Measurements from ENCODE around the gene PHACTR1.

PHACTR1 gene

GRCh38 chr6:13175759-13176158 lies 459.2 kb downstream of the PHACTR1 start:
- in situ Hi-C loops (cut with HindIII; ENCODE audit: low sequenced_read_pairs): no loop called here

GRCh38 chr6:13177664-13178063 lies 461.1 kb downstream of the PHACTR1 start:
- in situ Hi-C loops (cut with HindIII; ENCODE audit: low sequenced_read_pairs): no loop called here

GRCh38 chr6:13178107-13178506 lies 461.5 kb downstream of the PHACTR1 start:
- in situ Hi-C loops (cut with HindIII; ENCODE audit: low sequenced_read_pairs): no loop called here

- in situ Hi-C loops (cut with HindIII; ENCODE audit: low sequenced_read_pairs): no loop called here
Observed at GRCh38 chr6:13180538-13180937, 464.0 kb downstream of the PHACTR1 start.

- in situ Hi-C loops (cut with HindIII; ENCODE audit: low sequenced_read_pairs): no loop called here
Observed at GRCh38 chr6:13181393-13181792, 464.8 kb downstream of the PHACTR1 start.

- in situ Hi-C loops (cut with HindIII; ENCODE audit: low sequenced_read_pairs): no loop called here
Observed at GRCh38 chr6:13183415-13184088, 467.0 kb downstream of the PHACTR1 start.

- in situ Hi-C loops (cut with HindIII; ENCODE audit: low sequenced_read_pairs): no loop called here
Observed at GRCh38 chr6:13184089-13184468, 467.5 kb downstream of the PHACTR1 start.

GRCh38 chr6:13184547-13184946 lies 468.0 kb downstream of the PHACTR1 start:
- in situ Hi-C loops (cut with HindIII; ENCODE audit: low sequenced_read_pairs): no loop called here

GRCh38 chr6:13186861-13187260 lies 470.3 kb downstream of the PHACTR1 start:
- in situ Hi-C loops (cut with HindIII; ENCODE audit: low sequenced_read_pairs): no loop called here

- in situ Hi-C loops (cut with HindIII; ENCODE audit: low sequenced_read_pairs): no loop called here
Observed at GRCh38 chr6:13187692-13188091, 471.1 kb downstream of the PHACTR1 start.

- in situ Hi-C loops (cut with HindIII; ENCODE audit: low sequenced_read_pairs): no loop called here
Observed at GRCh38 chr6:13188306-13188705, 471.7 kb downstream of the PHACTR1 start.

GRCh38 chr6:13189710-13190109 lies 473.1 kb downstream of the PHACTR1 start:
- in situ Hi-C loops (cut with HindIII; ENCODE audit: low sequenced_read_pairs): no loop called here

GRCh38 chr6:13190376-13190775 lies 473.8 kb downstream of the PHACTR1 start:
- in situ Hi-C loops (cut with HindIII; ENCODE audit: low sequenced_read_pairs): no loop called here

- in situ Hi-C loops (cut with HindIII; ENCODE audit: low sequenced_read_pairs): no loop called here
Observed at GRCh38 chr6:13191461-13191860, 474.9 kb downstream of the PHACTR1 start.

- in situ Hi-C loops (cut with HindIII; ENCODE audit: low sequenced_read_pairs): no loop called here
Observed at GRCh38 chr6:13194852-13195251, 478.3 kb downstream of the PHACTR1 start.

- in situ Hi-C loops (cut with HindIII; ENCODE audit: low sequenced_read_pairs): no loop called here
Observed at GRCh38 chr6:13195803-13196202, 479.2 kb downstream of the PHACTR1 start.

- in situ Hi-C loops (cut with HindIII; ENCODE audit: low sequenced_read_pairs): no loop called here
Observed at GRCh38 chr6:13198168-13198567, 481.6 kb downstream of the PHACTR1 start.

GRCh38 chr6:13201336-13201735 lies 484.8 kb downstream of the PHACTR1 start:
- in situ Hi-C loops (cut with HindIII; ENCODE audit: low sequenced_read_pairs): no loop called here

GRCh38 chr6:13203145-13203544 lies 486.6 kb downstream of the PHACTR1 start:
- in situ Hi-C loops (cut with HindIII; ENCODE audit: low sequenced_read_pairs): no loop called here

- in situ Hi-C loops (cut with HindIII; ENCODE audit: low sequenced_read_pairs): no loop called here
Observed at GRCh38 chr6:13205106-13205505, 488.5 kb downstream of the PHACTR1 start.

- in situ Hi-C loops (cut with HindIII; ENCODE audit: low sequenced_read_pairs): no loop called here
Observed at GRCh38 chr6:13212096-13212495, 495.5 kb downstream of the PHACTR1 start.

- in situ Hi-C loops (cut with HindIII; ENCODE audit: low sequenced_read_pairs): no loop called here
Observed at GRCh38 chr6:13212538-13212937, 496.0 kb downstream of the PHACTR1 start.

GRCh38 chr6:13215390-13215789 lies 498.8 kb downstream of the PHACTR1 start:
- in situ Hi-C loops (cut with HindIII; ENCODE audit: low sequenced_read_pairs): no loop called here

All from DLD1 (cell line).